ENCODE data around the gene CUEDC1.

DNA sequence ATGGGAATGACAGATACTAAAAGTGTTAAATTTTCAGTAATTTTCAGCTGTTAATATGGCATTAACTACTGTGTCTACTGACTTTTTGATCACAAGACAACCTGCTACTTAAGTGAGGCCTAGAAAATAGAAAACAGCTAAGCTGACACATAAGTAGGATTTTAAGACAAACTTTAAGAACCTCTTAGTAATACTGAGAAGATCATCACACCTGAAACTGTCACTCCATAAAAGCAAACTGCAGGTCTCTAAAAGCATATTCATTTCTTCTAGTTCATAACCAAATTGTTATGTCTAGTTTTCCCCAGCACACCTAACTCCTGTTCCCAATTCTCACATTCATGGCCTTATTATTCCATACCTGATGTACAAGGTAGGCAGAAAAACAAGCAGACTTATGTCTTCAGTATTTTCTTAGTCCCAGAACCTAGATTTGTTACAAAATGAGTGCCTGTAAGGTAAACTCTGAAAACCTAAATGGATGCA, 43.8 kb upstream of the CUEDC1 start:
- TF ChIP-seq, protein P1, sequence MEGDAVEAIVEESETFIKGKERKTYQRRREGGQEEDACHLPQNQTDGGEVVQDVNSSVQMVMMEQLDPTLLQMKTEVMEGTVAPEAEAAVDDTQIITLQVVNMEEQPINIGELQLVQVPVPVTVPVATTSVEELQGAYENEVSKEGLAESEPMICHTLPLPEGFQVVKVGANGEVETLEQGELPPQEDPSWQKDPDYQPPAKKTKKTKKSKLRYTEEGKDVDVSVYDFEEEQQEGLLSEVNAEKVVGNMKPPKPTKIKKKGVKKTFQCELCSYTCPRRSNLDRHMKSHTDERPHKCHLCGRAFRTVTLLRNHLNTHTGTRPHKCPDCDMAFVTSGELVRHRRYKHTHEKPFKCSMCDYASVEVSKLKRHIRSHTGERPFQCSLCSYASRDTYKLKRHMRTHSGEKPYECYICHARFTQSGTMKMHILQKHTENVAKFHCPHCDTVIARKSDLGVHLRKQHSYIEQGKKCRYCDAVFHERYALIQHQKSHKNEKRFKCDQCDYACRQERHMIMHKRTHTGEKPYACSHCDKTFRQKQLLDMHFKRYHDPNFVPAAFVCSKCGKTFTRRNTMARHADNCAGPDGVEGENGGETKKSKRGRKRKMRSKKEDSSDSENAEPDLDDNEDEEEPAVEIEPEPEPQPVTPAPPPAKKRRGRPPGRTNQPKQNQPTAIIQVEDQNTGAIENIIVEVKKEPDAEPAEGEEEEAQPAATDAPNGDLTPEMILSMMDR (IDR thresholded peaks at IDR 0.05), result no peak
- no peak for TF ChIP-seq EZH2 (IDR thresholded peaks at IDR 0.05; ENCODE audit: borderline replicate concordance, insufficient read depth, low read depth, low read length, poor library complexity, severe bottlenecking)

All from B cell (primary cell).